Neural cell (in vitro differentiated cells): ENCODE data around the gene SF3B1. TPM values are rescaled to one million over a fixed set of nuclear protein-coding genes. Genes with fewer than 3 reads are reported as not detected.

ENCODE experiments used
- H2AFZ ChIP-seq: fragments of 200-600, 300-800 bp; sonication (generic), shearing (Covaris generic); 2 replicates; pipeline ENCODE4 v1.6.0; 2014; ENCODE audit warnings: low read depth, mild to moderate bottlenecking, antibody characterized with exemption, low read length, moderate library complexity
- H3F3A ChIP-seq: fragments of 200-600 bp; shearing (Covaris generic); 2 replicates; pipeline ENCODE4 v1.6.1; 2016; ENCODE audit warnings: mild to moderate bottlenecking, moderate library complexity, mixed read lengths, antibody characterized with exemption, low read length; ENCODE audit not compliant: insufficient read depth, poor library complexity, severe bottlenecking
- H3K27ac ChIP-seq: fragments of 200-600, 300-800 bp; sonication (generic), shearing (Covaris generic); 2 replicates; pipeline ENCODE4 v1.5.1; 2014; ENCODE audit warnings: mild to moderate bottlenecking, low read length, moderate library complexity
- H3K27me3 ChIP-seq: fragments of 300-800, 200-600 bp; sonication (generic), shearing (Covaris generic); 2 replicates; pipeline ENCODE4 v1.6.0; 2014; ENCODE audit warnings: mild to moderate bottlenecking, low read depth, low read length, moderate library complexity; ENCODE audit not compliant: insufficient read depth
- H3K36me3 ChIP-seq: fragments of 300-800, 200-600 bp; sonication (generic), shearing (Covaris generic); 2 replicates; pipeline ENCODE4 v1.5.1; 2014; ENCODE audit warnings: mild to moderate bottlenecking, antibody characterized with exemption, low read length, moderate library complexity; ENCODE audit not compliant: insufficient read depth
- H3K4me2 ChIP-seq: fragments of 300-800, 200-600 bp; sonication (generic), shearing (Covaris generic); 2 replicates; pipeline ENCODE4 v1.6.0; 2014; ENCODE audit warnings: mild to moderate bottlenecking, low read length
- H3K4me3 ChIP-seq: fragments of 300-800, 200-600 bp; sonication (generic), shearing (Covaris generic); 2 replicates; pipeline ENCODE4 v1.5.1; 2014; ENCODE audit warnings: mild to moderate bottlenecking, low read length, moderate library complexity
- H3K79me2 ChIP-seq: fragments of 200-600 bp; shearing (Covaris generic); replicated peaks from 2 replicates; pipeline ENCODE4 v1.6.0; 2014; ENCODE audit warnings: mild to moderate bottlenecking, low read length, moderate library complexity; ENCODE audit not compliant: insufficient read depth
- H3K9ac ChIP-seq: fragments of 300-800, 200-600 bp; sonication (generic), shearing (Covaris generic); 2 replicates; pipeline ENCODE4 v1.6.1; 2016; ENCODE audit warnings: mild to moderate bottlenecking, low read length, mixed read lengths
- H3K9me2 ChIP-seq: fragments of 200-600 bp; shearing (Covaris generic); 2 replicates; pipeline ENCODE4 v1.6.1; 2016; ENCODE audit warnings: mild to moderate bottlenecking, low read length, mixed read lengths; ENCODE audit not compliant: insufficient read depth
- H3K9me3 ChIP-seq: fragments of 200-600, 300-800 bp; sonication (generic), shearing (Covaris generic); 2 replicates; pipeline ENCODE4 v1.6.1; 2016; ENCODE audit warnings: mild to moderate bottlenecking, mixed run types, low read length, moderate library complexity, mixed read lengths
- H4K20me1 ChIP-seq: fragments of 200-600 bp; shearing (Covaris generic); 2 replicates; pipeline ENCODE4 v1.6.1; 2016; ENCODE audit warnings: mild to moderate bottlenecking, mixed run types; ENCODE audit not compliant: insufficient read depth
- EP300 ChIP-seq: fragments of 450-650 bp; conservative IDR thresholded peaks from 2 replicates; pipeline ENCODE4 v1.6.1; 2014; ENCODE audit warnings: antibody characterized with exemption, mild to moderate bottlenecking, moderate library complexity; ENCODE audit not compliant: poor library complexity, severe bottlenecking
- EZH2 ChIP-seq: fragments of 200-600, 300-800 bp; shearing (Covaris generic), sonication (generic); IDR thresholded peaks from 2 replicates; pipeline ENCODE4 v1.6.1; 2014; ENCODE audit warnings: antibody characterized with exemption, low read length, borderline replicate concordance, mild to moderate bottlenecking; ENCODE audit not compliant: insufficient read depth, poor library complexity, severe bottlenecking
- MXI1 ChIP-seq: fragments of 450-650 bp; conservative IDR thresholded peaks from 2 replicates; pipeline ENCODE4 v1.6.1; 2014; ENCODE audit warnings: antibody characterized with exemption, mild to moderate bottlenecking; ENCODE audit not compliant: poor library complexity, severe bottlenecking
- POLR2AphosphoS5 ChIP-seq: IDR thresholded peaks from 2 replicates; pipeline ENCODE4 v1.6.1; 2012
- RAD21 ChIP-seq: fragments of 450-650 bp; conservative IDR thresholded peaks from 2 replicates; pipeline ENCODE4 v1.6.1; 2014; ENCODE audit warnings: antibody characterized with exemption, mild to moderate bottlenecking, moderate library complexity
- REST ChIP-seq: IDR thresholded peaks from 2 replicates; pipeline ENCODE4 v1.6.1; 2012; ENCODE audit warnings: borderline replicate concordance
- SMC3 ChIP-seq: fragments of 450-650 bp; conservative IDR thresholded peaks from 2 replicates; pipeline ENCODE4 v1.6.1; 2014; ENCODE audit warnings: antibody characterized with exemption, mild to moderate bottlenecking, moderate library complexity; ENCODE audit not compliant: poor library complexity
- TAF1 ChIP-seq: IDR thresholded peaks from 2 replicates; pipeline ENCODE4 v1.6.1; 2012; ENCODE audit warnings: low read depth
- polyA plus RNA-seq: library from polyadenylated mRNA; depleted of rRNA; stranded (reverse); fragments of >200 nt; gene quantifications from 2 replicates; pipeline ENCODE4 v1.2.3, GENCODE V29; 2014
- TF ChIP-seq, protein P1 (sequence below): fragments of 450-650 bp; IDR thresholded peaks from 2 replicates; pipeline ENCODE4 v1.5.1; 2014; ENCODE audit warnings: antibody characterized with exemption, mild to moderate bottlenecking, moderate library complexity; ENCODE audit not compliant: poor library complexity, severe bottlenecking

The SF3B1 gene
- polyA plus RNA-seq, 1 donor from 2014 or later = 1,143 TPM

- TF ChIP-seq RAD21 = no peak
- no peak for TF ChIP-seq EP300
These were observed 25.8 kb upstream of the SF3B1 start (continued) for GRCh38 chr2:197460649-197461048.

DNA sequence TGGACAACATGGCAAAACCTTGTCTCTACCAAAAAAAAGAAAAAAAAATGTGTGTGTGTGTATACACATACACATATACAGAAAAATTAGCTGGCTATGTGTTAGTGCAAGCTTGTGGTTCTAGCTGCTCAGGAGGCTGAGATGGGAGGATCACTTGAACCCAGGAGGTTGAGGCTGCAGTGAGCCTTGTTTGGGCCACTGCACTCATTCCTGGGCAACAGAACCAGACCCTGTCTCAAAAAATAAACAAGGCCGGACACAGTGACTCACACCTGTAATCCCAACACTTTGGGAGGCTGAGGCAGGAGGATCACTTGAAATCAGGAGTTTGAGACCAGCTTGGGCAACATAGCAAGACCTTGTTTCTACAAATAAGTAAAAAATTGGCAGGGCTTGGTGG is 20.6 kb upstream of the SF3B1 start:
- Histone ChIP-seq H4K20me1 (no peaks in the 10 kb centered on the region), H3K9me3 (no peaks in the 10 kb centered on the region), H3K27me3 (no peaks in the 10 kb centered on the region), H2AFZ (no peak overlapping the region), H3K79me2 (peaks cover 22% of the 10 kb centered on the region), H3F3A (peaks cover 3% of the 10 kb centered on the region), H3K4me3 (no peak overlapping the region), H3K9me2 (no peaks in the 10 kb centered on the region), H3K4me2 (no peak overlapping the region), H3K27ac (no peak overlapping the region), H3K36me3 (no peaks in the 10 kb centered on the region), H3K9ac (no peak overlapping the region)
- TF ChIP-seq TAF1 (no peak), EP300 (no peak), POLR2AphosphoS5 (no peak), EZH2 (no peak), SMC3 (no peak), MXI1 (no peak), RAD21 (no peak), REST (no peak)
- TF ChIP-seq, protein P1, sequence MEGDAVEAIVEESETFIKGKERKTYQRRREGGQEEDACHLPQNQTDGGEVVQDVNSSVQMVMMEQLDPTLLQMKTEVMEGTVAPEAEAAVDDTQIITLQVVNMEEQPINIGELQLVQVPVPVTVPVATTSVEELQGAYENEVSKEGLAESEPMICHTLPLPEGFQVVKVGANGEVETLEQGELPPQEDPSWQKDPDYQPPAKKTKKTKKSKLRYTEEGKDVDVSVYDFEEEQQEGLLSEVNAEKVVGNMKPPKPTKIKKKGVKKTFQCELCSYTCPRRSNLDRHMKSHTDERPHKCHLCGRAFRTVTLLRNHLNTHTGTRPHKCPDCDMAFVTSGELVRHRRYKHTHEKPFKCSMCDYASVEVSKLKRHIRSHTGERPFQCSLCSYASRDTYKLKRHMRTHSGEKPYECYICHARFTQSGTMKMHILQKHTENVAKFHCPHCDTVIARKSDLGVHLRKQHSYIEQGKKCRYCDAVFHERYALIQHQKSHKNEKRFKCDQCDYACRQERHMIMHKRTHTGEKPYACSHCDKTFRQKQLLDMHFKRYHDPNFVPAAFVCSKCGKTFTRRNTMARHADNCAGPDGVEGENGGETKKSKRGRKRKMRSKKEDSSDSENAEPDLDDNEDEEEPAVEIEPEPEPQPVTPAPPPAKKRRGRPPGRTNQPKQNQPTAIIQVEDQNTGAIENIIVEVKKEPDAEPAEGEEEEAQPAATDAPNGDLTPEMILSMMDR = no peak

DNA sequence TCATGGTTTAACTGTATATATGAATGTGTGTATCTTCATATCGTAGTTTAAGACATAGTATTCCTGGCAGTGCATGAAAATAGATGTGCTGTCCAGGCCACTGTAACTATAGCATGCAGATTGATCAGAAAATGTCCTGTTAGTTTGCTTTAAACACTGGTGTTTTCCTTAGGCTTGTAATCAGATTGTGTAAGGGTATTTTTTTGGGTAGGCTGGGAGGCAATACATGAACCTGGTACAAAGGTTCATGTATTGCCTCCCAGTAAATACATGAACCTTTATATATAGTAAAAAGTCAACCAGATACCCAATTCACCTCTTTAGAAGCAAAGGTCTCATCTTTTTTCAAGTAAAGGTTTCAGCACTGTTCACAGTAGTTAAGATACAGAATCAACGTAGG is 20.1 kb upstream of the SF3B1 start:
- TF ChIP-seq TAF1 (no peak), MXI1 (no peak), SMC3 (no peak), REST (no peak), EZH2 (no peak), POLR2AphosphoS5 (no peak), EP300 (no peak)
- TF ChIP-seq, protein P1 = no peak
- H2AFZ ChIP-seq = no peak overlapping the region
- no peak overlapping the region for H3K27ac ChIP-seq
- H3K36me3 ChIP-seq = no peaks in the 10 kb centered on the region
- no peaks in the 10 kb centered on the region for H3K9me2 ChIP-seq
- no peaks in the 10 kb centered on the region for H3K27me3 ChIP-seq
- peak overlapping the region; percentile 87 for H3K4me2 ChIP-seq
- no peak overlapping the region for H3K9ac ChIP-seq
- H3K4me3 ChIP-seq = peak overlapping the region; percentile 88
- H4K20me1 ChIP-seq = no peaks in the 10 kb centered on the region
- H3F3A ChIP-seq = peaks cover 3% of the 10 kb centered on the region
- no peaks in the 10 kb centered on the region for H3K9me3 ChIP-seq
- peaks cover 22% of the 10 kb centered on the region for H3K79me2 ChIP-seq
